CD4-positive, CD25-positive, alpha-beta regulatory T cell (primary cell): ENCODE measurements around the gene TPST2. TPM values are rescaled to one million over a fixed set of nuclear protein-coding genes. Genes with fewer than 3 reads are reported as not detected.

Experiments
- ATAC-seq, 2 donors: fragments of 150-1000 bp; cut with Tn5 transposase; one replicate each; pipeline ENCODE4 v1.10.0; 2021; ENCODE audit warnings: low read depth in 2 of 2, moderate number of reproducible peaks in 2 of 2, moderate library complexity in 1 of 2
- DNase-seq, 3 donors: peaks; one replicate each; pipeline versions ENCODE4 v3.0.0 to v3.0.0-alpha.2; 2012 to 2022; ENCODE audit warnings: mixed read lengths in 1 of 3
- H3K27ac ChIP-seq: one replicate; pipeline ENCODE4 v1.7.0; 2013; ENCODE audit warnings: mild to moderate bottlenecking, low read length; ENCODE audit not compliant: insufficient read depth, poor library complexity, severe bottlenecking
- H3K27me3 ChIP-seq: one replicate; pipeline ENCODE4 v1.7.0; 2013; ENCODE audit warnings: low read length; ENCODE audit not compliant: control insufficient read depth, insufficient read depth
- H3K36me3 ChIP-seq: one replicate; pipeline ENCODE4 v1.7.0; 2013; ENCODE audit warnings: mild to moderate bottlenecking, low read length, moderate library complexity; ENCODE audit not compliant: control insufficient read depth, insufficient read depth
- H3K4me1 ChIP-seq: 2 replicates; pipeline ENCODE4 v1.7.0; 2013; ENCODE audit warnings: mild to moderate bottlenecking, low read length; ENCODE audit not compliant: insufficient read depth, control insufficient read depth, poor library complexity, severe bottlenecking
- H3K4me3 ChIP-seq: one replicate; pipeline ENCODE4 v1.7.0; 2013; ENCODE audit warnings: low read depth, mild to moderate bottlenecking, low read length, moderate library complexity
- H3K9me3 ChIP-seq, 2 experiments: 1 replicate in 1 of 2; 2 replicates in 1 of 2; pipeline ENCODE4 v1.7.0; 2013; ENCODE audit warnings: low read length in 2 of 2, mild to moderate bottlenecking in 1 of 2, moderate library complexity in 1 of 2; ENCODE audit not compliant: control insufficient read depth in 2 of 2
- H3K27ac Mint-ChIP-seq, 3 donors: one replicate each; pipeline ENCODE4 v1.8.0; 2020 to 2022; ENCODE audit warnings: mild to moderate bottlenecking in 3 of 3, mixed read lengths in 3 of 3, moderate library complexity in 2 of 3
- H3K27me3 Mint-ChIP-seq: one replicate; pipeline ENCODE4 v1.8.0; 2022; ENCODE audit warnings: mild to moderate bottlenecking, mixed read lengths
- H3K36me3 Mint-ChIP-seq: one replicate; pipeline ENCODE4 v1.8.0; 2020; ENCODE audit warnings: mixed read lengths
- H3K4me1 Mint-ChIP-seq, 4 donors: one replicate each; pipeline ENCODE4 v1.8.0; 2020 to 2022; ENCODE audit warnings: mixed read lengths in 4 of 4, mild to moderate bottlenecking in 1 of 4
- H3K4me3 Mint-ChIP-seq, 4 donors: one replicate each; pipeline ENCODE4 v1.8.0; 2020 to 2022; ENCODE audit warnings: mild to moderate bottlenecking in 4 of 4, mixed read lengths in 4 of 4, moderate library complexity in 3 of 4
- H3K9me3 Mint-ChIP-seq, 7 donors: one replicate each; pipeline ENCODE4 v1.8.0; 2020 to 2022; ENCODE audit warnings: mixed read lengths in 7 of 7, mild to moderate bottlenecking in 3 of 7, moderate library complexity in 2 of 7
- polyA plus RNA-seq, 4 donors: library from polyadenylated mRNA; unstranded; fragments of 300-500 nt; fragmentation: Illumina TruSeq; gene quantifications; one replicate each; pipeline ENCODE4 v1.2.3, GENCODE V29; 2021
- total RNA-seq: library from RNA; stranded (reverse); gene quantifications from one replicate; pipeline ENCODE4 v1.2.3, GENCODE V29; 2022

Gene TPST2
- 36.0 TPM for total RNA-seq
- polyA plus RNA-seq, result 10 to 100 TPM; 48.1 to 64.6 (median 59.3) TPM

GRCh38 chr22:26589845-26590736, at the start of gene TPST2:
Gene TPST2, minus strand, starts transcription at chr22:26590132. Its CDS starts 48,502 bp downstream, at chr22:26541630.
- no peaks in the 10 kb centered on the region for H3K36me3 ChIP-seq

GRCh38 chr22:26636296-26636695, 46.4 kb upstream of the TPST2 start:
- no peaks in the 10 kb centered on the region for H3K36me3 Mint-ChIP-seq
- no peak overlapping the region for H3K27ac ChIP-seq
- H3K9me3 ChIP-seq, result no peaks in the 10 kb centered on the region
- H3K4me3 Mint-ChIP-seq, result no peak overlapping the region
- DNase-seq (no peak), ATAC-seq (no peak)
- H3K4me1 Mint-ChIP-seq, result peaks cover 0 to 17% (median 8%) of the 10 kb centered on the region in 4 donors
- H3K9me3 Mint-ChIP-seq, result peaks cover 0 to 3% (median 0%) of the 10 kb centered on the region in 7 donors
- H3K27me3 Mint-ChIP-seq, result no peaks in the 10 kb centered on the region
- H3K4me3 ChIP-seq, result no peak overlapping the region
- no peaks in the 10 kb centered on the region for H3K27me3 ChIP-seq
- H3K4me1 ChIP-seq, result peaks cover 12% of the 10 kb centered on the region
- H3K27ac Mint-ChIP-seq, result peak overlapping the region in 2 of 3 donors; percentile 57 to 69
- H3K36me3 ChIP-seq, result no peaks in the 10 kb centered on the region

More at GRCh38 chr22:26589845-26590736, at the start of gene TPST2:
- Mint-ChIP-seq H3K4me3 (peak within 1 kb of the TSS; percentile 94 to 96 (median 96)), H3K4me1 (peaks cover 15 to 84% (median 51%) of the 10 kb centered on the region in 4 donors), H3K27ac (peak within 1 kb of the TSS; percentile 78 to 95 (median 90)), H3K27me3 (no peaks in the 10 kb centered on the region), H3K9me3 (peaks cover 0 to 1% (median 0%) of the 10 kb centered on the region in 7 donors), H3K36me3 (no peaks in the 10 kb centered on the region)
- H3K27me3 ChIP-seq, result no peaks in the 10 kb centered on the region
- DNase-seq (peak; percentile 73 to 78 (median 75)), ATAC-seq (peak; percentile 86 to 87)
- peak within 1 kb of the TSS; percentile 83 for H3K27ac ChIP-seq
- H3K9me3 ChIP-seq, result no peaks in the 10 kb centered on the region
- peak within 1 kb of the TSS; percentile 97 for H3K4me3 ChIP-seq
- peaks cover 68% of the 10 kb centered on the region for H3K4me1 ChIP-seq

GRCh38 chr22:26635117-26635516, 45.2 kb upstream of the TPST2 start:
- Mint-ChIP-seq H3K27ac (no peak overlapping the region), H3K27me3 (no peaks in the 10 kb centered on the region), H3K4me1 (peaks cover 0 to 6% (median 0%) of the 10 kb centered on the region in 4 donors), H3K4me3 (no peak overlapping the region), H3K9me3 (peaks cover 0 to 3% (median 0%) of the 10 kb centered on the region in 7 donors), H3K36me3 (no peaks in the 10 kb centered on the region)
- H3K4me3 ChIP-seq, result no peak overlapping the region
- no peaks in the 10 kb centered on the region for H3K36me3 ChIP-seq
- H3K27ac ChIP-seq, result no peak overlapping the region
- no peak for DNase-seq
- no peaks in the 10 kb centered on the region for H3K9me3 ChIP-seq
- peaks cover 4% of the 10 kb centered on the region for H3K4me1 ChIP-seq
- ATAC-seq, result no peak
- H3K27me3 ChIP-seq, result no peaks in the 10 kb centered on the region

- H3K36me3 Mint-ChIP-seq, result no peaks in the 10 kb centered on the region
- H3K27me3 Mint-ChIP-seq, result no peaks in the 10 kb centered on the region
- H3K4me3 ChIP-seq, result no peak overlapping the region
- H3K27me3 ChIP-seq, result no peaks in the 10 kb centered on the region
- no peaks in the 10 kb centered on the region for H3K9me3 ChIP-seq
- no peak overlapping the region for H3K4me3 Mint-ChIP-seq
- ATAC-seq (no peak), DNase-seq (no peak)
- H3K27ac Mint-ChIP-seq, result no peak overlapping the region
- no peaks in the 10 kb centered on the region for H3K36me3 ChIP-seq
- no peak overlapping the region for H3K27ac ChIP-seq
- H3K4me1 ChIP-seq, result peaks cover 4% of the 10 kb centered on the region
- peaks cover 0 to 3% (median 0%) of the 10 kb centered on the region in 7 donors for H3K9me3 Mint-ChIP-seq
- peaks cover 0 to 6% (median 0%) of the 10 kb centered on the region in 4 donors for H3K4me1 Mint-ChIP-seq
These were observed 44.3 kb upstream of the TPST2 start for GRCh38 chr22:26634189-26634588.

- Histone ChIP-seq H3K27me3 (no peaks in the 10 kb centered on the region), H3K4me1 (peaks cover 4% of the 10 kb centered on the region), H3K36me3 (no peaks in the 10 kb centered on the region), H3K4me3 (no peak overlapping the region), H3K9me3 (no peaks in the 10 kb centered on the region), H3K27ac (no peak overlapping the region)
- Mint-ChIP-seq H3K4me3 (no peak overlapping the region), H3K4me1 (peaks cover 0 to 9% (median 1%) of the 10 kb centered on the region in 4 donors), H3K36me3 (no peaks in the 10 kb centered on the region), H3K9me3 (peaks cover 0 to 3% (median 0%) of the 10 kb centered on the region in 7 donors), H3K27me3 (peaks cover under 1% of the 10 kb centered on the region), H3K27ac (peak overlapping the region in 1 of 3 donors; percentile 6)
- ATAC-seq (no peak), DNase-seq (no peak)
These were observed 42.7 kb upstream of the TPST2 start for GRCh38 chr22:26632422-26633155.

- Mint-ChIP-seq H3K9me3 (peaks cover 0 to 3% (median 0%) of the 10 kb centered on the region in 7 donors), H3K27ac (no peak overlapping the region), H3K4me1 (peaks cover 0 to 13% (median 1%) of the 10 kb centered on the region in 4 donors), H3K27me3 (peaks cover 5% of the 10 kb centered on the region), H3K36me3 (no peaks in the 10 kb centered on the region), H3K4me3 (no peak overlapping the region)
- Histone ChIP-seq H3K36me3 (no peaks in the 10 kb centered on the region), H3K27ac (no peak overlapping the region), H3K9me3 (no peaks in the 10 kb centered on the region), H3K4me3 (no peak overlapping the region), H3K4me1 (peaks cover 4% of the 10 kb centered on the region), H3K27me3 (no peaks in the 10 kb centered on the region)
- ATAC-seq (no peak), DNase-seq (no peak)
These were observed 41.4 kb upstream of the TPST2 start for GRCh38 chr22:26631282-26631681.

GRCh38 chr22:26629988-26630761, 40.2 kb upstream of the TPST2 start:
- no peaks in the 10 kb centered on the region for H3K36me3 ChIP-seq
- ATAC-seq (no peak), DNase-seq (no peak)
- peaks cover 0 to 13% (median 1%) of the 10 kb centered on the region in 4 donors for H3K4me1 Mint-ChIP-seq
- no peaks in the 10 kb centered on the region for H3K9me3 ChIP-seq
- peaks cover 0 to 3% (median 0%) of the 10 kb centered on the region in 7 donors for H3K9me3 Mint-ChIP-seq
- no peak overlapping the region for H3K4me3 Mint-ChIP-seq
- peaks cover 4% of the 10 kb centered on the region for H3K4me1 ChIP-seq
- H3K27me3 ChIP-seq, result no peaks in the 10 kb centered on the region
- H3K27ac Mint-ChIP-seq, result no peak overlapping the region
- H3K27me3 Mint-ChIP-seq, result peaks cover 9% of the 10 kb centered on the region
- no peak overlapping the region for H3K4me3 ChIP-seq
- no peak overlapping the region for H3K27ac ChIP-seq
- H3K36me3 Mint-ChIP-seq, result no peaks in the 10 kb centered on the region
